Memory B cell (primary cell): ENCODE data around the gene EXOC3L2.
A peak's percentile ranks its signal among the peaks of the same experiment; 100 is the strongest.
"Not testable (repeated sequence)": the region's sequence is repeated elsewhere in the genome, so short reads cannot be mapped to it uniquely, and the experiment has no call there.

Experiments used
- ATAC-seq: fragments of 150-1000 bp; cut with Tn5 transposase; 2 replicates; pipeline ENCODE4 v1.10.0; 2021; ENCODE audit warnings: low read depth, mild to moderate bottlenecking, moderate library complexity
- DNase-seq, 2 donors: peaks; one replicate each; pipeline ENCODE4 v3.0.0; 2022; ENCODE audit warnings: low spot score in 2 of 2
- H3K27ac Mint-ChIP-seq: one replicate; pipeline ENCODE4 v1.8.0; 2022; ENCODE audit warnings: mild to moderate bottlenecking, moderate library complexity, mixed read lengths
- H3K27me3 Mint-ChIP-seq: one replicate; pipeline ENCODE4 v1.8.0; 2022; ENCODE audit warnings: mixed read lengths
- H3K36me3 Mint-ChIP-seq: one replicate; pipeline ENCODE4 v1.8.0; 2022; ENCODE audit warnings: mild to moderate bottlenecking, mixed read lengths
- H3K4me1 Mint-ChIP-seq: one replicate; pipeline ENCODE4 v1.8.0; 2022; ENCODE audit warnings: mixed read lengths
- H3K4me3 Mint-ChIP-seq: one replicate; pipeline ENCODE4 v1.8.0; 2022; ENCODE audit warnings: mild to moderate bottlenecking, moderate library complexity, mixed read lengths
- H3K9me3 Mint-ChIP-seq: one replicate; pipeline ENCODE4 v1.8.0; 2022; ENCODE audit warnings: mixed read lengths

EXOC3L2 gene

GRCh38 chr19:45269939-45270338, 24.7 kb upstream of the EXOC3L2 start:
- not testable (repeated sequence) for H3K9me3 Mint-ChIP-seq

GRCh38 chr19:45267296-45267695, 22.1 kb upstream of the EXOC3L2 start:
- Mint-ChIP-seq H3K36me3 (peaks cover 17% of the 10 kb centered on the region), H3K27me3 (no peaks in the 10 kb centered on the region), H3K4me3 (no peak overlapping the region), H3K4me1 (peaks cover 5% of the 10 kb centered on the region), H3K27ac (no peak overlapping the region), H3K9me3 (no peaks in the 10 kb centered on the region)
- DNase-seq (no peak), ATAC-seq (no peak)

More at GRCh38 chr19:45269939-45270338, 24.7 kb upstream of the EXOC3L2 start:
- H3K4me3 Mint-ChIP-seq, DNase-seq, H3K4me1 Mint-ChIP-seq, H3K27me3 Mint-ChIP-seq, ATAC-seq, H3K27ac Mint-ChIP-seq: not testable (repeated sequence)
- peaks cover 23% of the 10 kb centered on the region for H3K36me3 Mint-ChIP-seq

GRCh38 chr19:45265375-45265774, 20.2 kb upstream of the EXOC3L2 start:
- ATAC-seq (no peak), DNase-seq (no peak)
- Mint-ChIP-seq H3K27me3 (no peaks in the 10 kb centered on the region), H3K9me3 (no peaks in the 10 kb centered on the region), H3K4me3 (no peak overlapping the region), H3K27ac (no peak overlapping the region), H3K36me3 (peaks cover 12% of the 10 kb centered on the region), H3K4me1 (peaks cover 5% of the 10 kb centered on the region)

GRCh38 chr19:45264781-45265317, 19.6 kb upstream of the EXOC3L2 start:
- Mint-ChIP-seq H3K27me3 (no peaks in the 10 kb centered on the region), H3K9me3 (no peaks in the 10 kb centered on the region), H3K27ac (no peak overlapping the region), H3K4me1 (peaks cover 5% of the 10 kb centered on the region), H3K4me3 (no peak overlapping the region), H3K36me3 (peaks cover 12% of the 10 kb centered on the region)
- no peak for DNase-seq
- ATAC-seq: no peak

GRCh38 chr19:45263013-45263412, 17.8 kb upstream of the EXOC3L2 start:
- Mint-ChIP-seq H3K27me3 (no peaks in the 10 kb centered on the region), H3K4me1 (peaks cover 7% of the 10 kb centered on the region), H3K36me3 (peaks cover 11% of the 10 kb centered on the region), H3K9me3 (no peaks in the 10 kb centered on the region), H3K27ac (no peak overlapping the region), H3K4me3 (no peak overlapping the region)
- DNase-seq (no peak), ATAC-seq (no peak)

GRCh38 chr19:45262570-45262969, 17.4 kb upstream of the EXOC3L2 start:
- DNase-seq: no peak
- ATAC-seq: no peak
- Mint-ChIP-seq H3K27ac (no peak overlapping the region), H3K36me3 (peaks cover 11% of the 10 kb centered on the region), H3K9me3 (no peaks in the 10 kb centered on the region), H3K4me1 (peaks cover 7% of the 10 kb centered on the region), H3K27me3 (no peaks in the 10 kb centered on the region), H3K4me3 (no peak overlapping the region)

- no peaks in the 10 kb centered on the region for H3K9me3 Mint-ChIP-seq
- peaks cover 3% of the 10 kb centered on the region for H3K36me3 Mint-ChIP-seq
Measured at GRCh38 chr19:45258862-45259261, 13.7 kb upstream of the EXOC3L2 start.

GRCh38 chr19:45256836-45257235, 11.6 kb upstream of the EXOC3L2 start:
- Mint-ChIP-seq H3K9me3 (no peaks in the 10 kb centered on the region), H3K4me1 (peaks cover 27% of the 10 kb centered on the region), H3K4me3 (no peak overlapping the region), H3K36me3 (peaks cover 1% of the 10 kb centered on the region), H3K27ac (no peak overlapping the region), H3K27me3 (no peaks in the 10 kb centered on the region)
- ATAC-seq (no peak), DNase-seq (no peak)

More at GRCh38 chr19:45258862-45259261, 13.7 kb upstream of the EXOC3L2 start:
- H3K27ac Mint-ChIP-seq: no peak overlapping the region
- DNase-seq: no peak
- no peak overlapping the region for H3K4me3 Mint-ChIP-seq
- no peak for ATAC-seq
- peaks cover 9% of the 10 kb centered on the region for H3K4me1 Mint-ChIP-seq
- no peaks in the 10 kb centered on the region for H3K27me3 Mint-ChIP-seq

GRCh38 chr19:45255611-45256157, 10.5 kb upstream of the EXOC3L2 start:
- Mint-ChIP-seq H3K36me3 (peaks cover 1% of the 10 kb centered on the region), H3K27ac (no peak overlapping the region), H3K27me3 (peaks cover 2% of the 10 kb centered on the region), H3K4me1 (peaks cover 29% of the 10 kb centered on the region), H3K4me3 (no peak overlapping the region), H3K9me3 (no peaks in the 10 kb centered on the region)
- ATAC-seq (no peak), DNase-seq (no peak)

GRCh38 chr19:45254044-45254531, 8.9 kb upstream of the EXOC3L2 start:
- DNase-seq (no peak), ATAC-seq (no peak)
- Mint-ChIP-seq H3K4me1 (peaks cover 31% of the 10 kb centered on the region), H3K27ac (no peak overlapping the region), H3K27me3 (peaks cover 2% of the 10 kb centered on the region), H3K36me3 (peaks cover 1% of the 10 kb centered on the region), H3K4me3 (peak overlapping the region; percentile 19), H3K9me3 (no peaks in the 10 kb centered on the region)

- ATAC-seq: no peak
- peaks cover 2% of the 10 kb centered on the region for H3K27me3 Mint-ChIP-seq
- H3K9me3 Mint-ChIP-seq: no peaks in the 10 kb centered on the region
- no peak for DNase-seq
- peak overlapping the region; percentile 91 for H3K4me3 Mint-ChIP-seq
- H3K4me1 Mint-ChIP-seq: peaks cover 35% of the 10 kb centered on the region
- H3K36me3 Mint-ChIP-seq: peaks cover 1% of the 10 kb centered on the region
- H3K27ac Mint-ChIP-seq: no peak overlapping the region
Measured at GRCh38 chr19:45253396-45254027, 8.3 kb upstream of the EXOC3L2 start.

- H3K4me3 Mint-ChIP-seq: peak overlapping the region; percentile 91
- H3K4me1 Mint-ChIP-seq: peaks cover 32% of the 10 kb centered on the region
- peak overlapping the region; percentile 65 for H3K27ac Mint-ChIP-seq
- no peaks in the 10 kb centered on the region for H3K9me3 Mint-ChIP-seq
- ATAC-seq: peak; percentile 23
- peak in 1 of 2 donors; percentile 37 for DNase-seq
- no peaks in the 10 kb centered on the region for H3K36me3 Mint-ChIP-seq
- peaks cover 2% of the 10 kb centered on the region for H3K27me3 Mint-ChIP-seq
Measured at GRCh38 chr19:45251452-45252354, 6.5 kb upstream of the EXOC3L2 start.

- Mint-ChIP-seq H3K27ac (peak within 1 kb of the TSS; percentile 65), H3K4me1 (peaks cover 32% of the 10 kb centered on the region), H3K4me3 (peak within 1 kb of the TSS; percentile 91), H3K36me3 (no peaks in the 10 kb centered on the region), H3K27me3 (peaks cover 2% of the 10 kb centered on the region), H3K9me3 (no peaks in the 10 kb centered on the region)
- DNase-seq: peak; percentile 35 to 60
- ATAC-seq: peak; percentile 80
Measured at GRCh38 chr19:45250832-45251451, 5.7 kb upstream of the EXOC3L2 start, which contains the start of gene MARK4. Gene MARK4, plus strand, starts transcription at chr19:45251271. Its CDS starts 318 bp downstream, at chr19:45251589.
